ENCODE results near the gene MAP3K1. TPM values are rescaled to one million over a fixed set of nuclear protein-coding genes. Genes with fewer than 3 reads are reported as not detected.

MAP3K1 gene
- total RNA-seq, 1 donor from 2014 or later, result 21.9 TPM

DNA sequence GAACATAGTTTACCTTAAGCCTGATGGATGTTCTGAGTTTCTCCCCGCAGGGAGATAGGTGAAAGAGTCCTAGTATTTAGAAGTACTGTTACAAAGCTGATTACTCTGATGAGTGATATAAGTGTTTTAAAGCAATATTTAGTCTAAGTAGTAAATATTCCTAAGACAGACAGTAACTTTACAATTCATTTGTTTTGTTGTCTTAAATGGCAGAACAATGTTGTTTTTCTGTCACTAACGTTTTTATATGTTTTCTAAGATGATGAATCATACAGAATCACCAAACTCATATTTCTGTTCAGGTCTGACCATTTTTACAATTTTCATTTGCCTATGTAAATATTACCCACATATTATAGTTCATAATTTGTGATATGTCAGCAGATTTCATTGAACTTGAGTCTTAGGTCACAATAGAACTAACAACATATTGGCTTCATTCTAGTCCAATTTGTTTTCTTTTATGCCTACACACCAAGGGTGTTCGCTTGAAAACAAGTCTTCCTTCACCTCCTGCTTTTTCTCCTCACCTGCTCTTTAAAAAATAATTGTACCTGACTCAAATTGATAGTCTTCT, 30.6 kb downstream of the MAP3K1 start:
- DNase-seq (ENCODE audit: low spot score), result no peak

DNA sequence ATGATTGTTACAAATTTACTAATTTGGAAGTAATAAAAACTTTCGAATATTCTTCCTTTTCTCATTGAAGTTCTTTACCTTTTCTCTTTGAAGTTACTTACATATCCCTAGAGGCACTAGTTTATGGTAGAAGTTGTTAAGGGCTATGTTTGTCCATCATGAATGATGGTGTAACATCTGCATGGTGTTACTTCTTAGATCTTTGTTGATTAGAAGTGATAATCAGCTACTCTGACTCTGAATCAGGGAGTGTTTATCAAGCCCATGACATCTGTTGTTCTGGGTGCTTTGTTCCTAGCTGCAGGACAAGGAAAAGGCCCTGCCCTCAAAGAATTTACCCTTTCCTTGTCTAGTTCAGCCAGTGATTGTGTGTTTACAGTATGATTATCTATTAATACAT, 32.9 kb downstream of the MAP3K1 start:
- no peak for DNase-seq (ENCODE audit: low spot score)

DNA sequence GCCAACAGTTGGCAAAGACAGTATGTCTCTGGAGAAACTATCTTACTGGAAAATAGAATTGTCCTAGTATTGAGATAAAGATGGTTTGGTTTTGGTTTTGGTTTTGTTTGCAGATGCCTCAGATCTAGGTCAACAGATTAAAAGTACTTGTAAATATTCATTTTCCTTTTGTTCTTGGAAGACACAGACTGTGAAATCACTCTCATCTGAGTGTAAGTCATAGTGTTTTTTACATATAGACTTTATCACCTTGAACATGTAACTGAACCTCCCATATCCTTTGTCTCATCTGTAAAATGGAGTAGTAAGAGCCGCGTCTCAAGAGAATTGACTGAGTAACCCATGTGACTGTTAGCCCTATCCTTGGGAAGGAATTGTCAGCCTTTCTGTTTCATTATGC, 34.3 kb downstream of the MAP3K1 start:
- DNase-seq (ENCODE audit: low spot score), result no peak

DNA sequence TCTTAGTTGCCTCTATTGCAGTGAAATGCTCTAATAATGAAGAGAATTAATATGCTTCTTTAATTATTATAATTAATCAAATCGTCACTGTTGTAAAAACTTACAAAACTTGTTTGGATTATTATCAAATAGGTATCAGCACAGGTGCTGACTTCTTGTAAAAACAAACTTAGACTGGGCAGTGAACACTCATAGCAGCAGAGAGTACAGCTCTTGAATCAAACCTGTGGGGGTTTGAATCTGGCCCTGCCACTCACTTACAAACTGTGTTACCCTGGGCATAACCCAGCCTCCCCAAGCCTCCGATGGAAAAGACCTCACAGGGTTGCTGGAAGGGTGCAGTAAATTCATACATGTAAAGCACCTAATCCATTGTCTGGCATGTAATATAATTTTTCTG, 35.1 kb downstream of the MAP3K1 start:
- no peak for DNase-seq (ENCODE audit: low spot score)

DNA sequence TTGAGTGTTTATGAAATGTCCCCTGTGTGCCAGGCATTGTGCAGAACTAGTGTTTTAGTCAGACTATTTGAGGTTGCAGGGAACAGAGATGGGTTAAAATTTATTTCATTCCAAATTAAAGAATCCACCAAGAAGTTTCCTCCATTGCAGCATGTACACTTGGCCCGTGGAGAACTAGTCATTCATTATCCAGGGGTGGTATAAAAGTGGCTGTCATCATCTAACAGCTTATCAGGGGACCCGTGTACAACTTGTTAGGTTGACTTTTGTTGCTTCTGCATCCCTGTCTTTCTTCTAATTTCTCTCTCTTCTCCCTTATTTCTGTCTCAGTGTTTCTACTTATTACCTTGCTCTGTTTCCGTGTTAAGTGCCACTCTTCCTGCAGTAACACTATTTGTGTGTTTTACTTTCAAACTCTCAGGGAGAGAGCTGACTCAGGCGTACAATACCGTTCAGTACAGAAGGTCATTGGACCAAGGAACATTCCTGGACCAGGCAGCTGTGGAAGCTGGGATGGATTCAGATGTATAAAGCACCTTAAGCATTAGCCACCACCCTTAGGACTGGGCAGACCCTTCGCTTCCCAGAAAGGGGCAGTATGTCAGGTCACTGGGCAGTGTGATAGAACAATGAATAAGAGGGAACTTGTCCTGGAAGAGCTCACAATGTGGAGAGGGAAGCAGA, 36.1 kb downstream of the MAP3K1 start:
- no peak for DNase-seq (ENCODE audit: low spot score)

DNA sequence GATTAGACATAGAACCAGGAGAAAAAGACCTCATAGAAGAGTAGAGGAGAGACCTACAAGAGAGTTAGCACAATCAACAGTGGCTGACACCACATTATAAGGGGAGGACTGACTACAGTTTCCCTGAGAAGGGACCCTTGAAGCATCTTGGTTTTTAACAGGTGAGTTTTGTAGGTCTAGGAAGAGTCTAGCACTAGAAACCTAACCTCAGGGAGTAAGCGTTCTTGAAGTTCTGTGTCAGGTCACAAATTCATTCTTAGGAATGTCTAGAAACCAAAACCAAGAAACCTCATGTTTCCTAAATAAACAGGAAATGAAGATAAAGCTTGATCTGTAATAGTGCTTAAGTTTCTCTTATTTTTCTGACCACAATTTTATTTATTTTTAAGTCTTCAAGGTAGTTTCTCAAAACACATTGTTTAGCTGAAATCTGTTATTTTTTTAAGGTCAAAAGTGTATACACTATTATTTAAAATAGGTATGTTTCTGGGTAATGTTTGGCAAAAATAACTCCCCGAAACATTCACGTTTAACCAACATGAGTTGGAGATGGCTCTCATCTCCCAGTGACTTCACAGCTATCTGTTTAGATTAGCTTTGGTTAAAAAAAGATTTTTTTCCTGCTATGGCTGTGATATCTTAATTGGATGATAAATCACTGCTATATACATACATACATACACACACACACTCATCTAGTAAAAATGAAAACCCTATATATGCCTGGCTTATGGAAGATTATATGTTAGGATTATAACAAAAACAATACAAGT, 37.1 kb downstream of the MAP3K1 start:
- DNase-seq (ENCODE audit: low spot score), result no peak

DNA sequence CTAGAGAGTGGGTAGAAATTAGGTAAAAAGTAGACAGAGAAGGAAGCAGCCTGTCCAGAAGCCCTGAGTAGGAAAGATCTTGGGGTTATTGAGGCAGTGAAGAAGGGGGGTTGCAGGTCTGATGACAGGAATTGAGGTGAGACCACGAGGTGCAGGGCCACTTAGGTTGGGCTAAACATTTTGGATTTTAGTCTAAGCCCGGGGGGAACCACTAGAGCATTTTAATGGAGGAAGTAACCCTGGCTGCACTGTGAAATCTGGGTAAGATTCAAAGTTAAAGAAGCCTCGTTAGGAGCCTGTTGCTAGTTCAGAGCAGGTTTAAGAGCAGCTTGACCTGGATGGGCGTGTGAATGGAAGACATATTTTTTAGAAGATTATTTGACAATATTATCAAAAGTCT, 38.3 kb downstream of the MAP3K1 start:
- DNase-seq (ENCODE audit: low spot score), result no peak

DNA sequence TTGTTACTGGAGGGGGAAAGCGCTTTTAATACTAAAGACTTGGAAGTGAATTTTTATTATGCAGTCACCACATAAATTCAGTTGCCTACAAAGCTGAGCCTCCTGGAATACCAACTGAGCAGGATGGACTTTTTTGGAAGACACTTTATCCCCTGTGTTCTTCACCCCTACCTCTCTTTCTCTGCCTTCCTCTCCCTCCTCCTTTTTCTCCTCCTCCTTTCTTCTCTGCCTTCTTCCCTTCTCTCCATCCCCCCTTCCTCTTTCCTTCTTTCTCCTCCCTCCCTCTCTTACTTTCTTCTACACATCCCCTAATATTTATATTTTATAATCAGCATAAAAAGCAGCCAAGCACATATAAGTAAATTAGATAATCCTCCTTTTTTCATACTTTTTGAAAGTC, 39.6 kb downstream of the MAP3K1 start:
- no peak for DNase-seq (ENCODE audit: low spot score)

DNA sequence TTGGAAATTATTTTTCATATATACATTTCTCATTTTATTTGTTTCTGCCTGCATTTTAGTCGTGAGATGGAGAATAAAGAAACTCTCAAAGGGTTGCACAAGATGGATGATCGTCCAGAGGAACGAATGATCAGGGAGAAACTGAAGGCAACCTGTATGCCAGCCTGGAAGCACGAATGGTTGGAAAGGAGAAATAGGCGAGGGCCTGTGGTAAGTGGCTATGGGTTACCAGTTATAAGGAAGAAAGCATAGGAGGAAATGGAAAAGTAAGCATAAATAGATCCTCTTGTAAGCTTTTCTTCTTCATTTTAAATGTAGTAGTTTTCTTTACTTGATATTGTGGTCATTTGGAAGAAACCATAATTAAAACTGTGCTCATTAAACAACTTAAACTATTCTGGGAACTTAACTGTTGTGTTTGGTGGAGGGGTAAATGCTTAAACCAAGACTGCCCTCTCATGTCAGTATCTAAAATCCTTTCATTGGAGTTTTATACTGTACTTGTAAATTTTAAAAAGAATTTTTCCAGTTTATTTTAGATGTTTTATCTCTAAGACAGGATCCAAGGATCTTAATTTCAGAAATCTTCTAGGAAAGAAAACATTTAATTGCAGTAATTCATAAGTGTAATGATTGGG, 41.3 kb downstream of the MAP3K1 start:
- DNase-seq (ENCODE audit: low spot score), result no peak

DNA sequence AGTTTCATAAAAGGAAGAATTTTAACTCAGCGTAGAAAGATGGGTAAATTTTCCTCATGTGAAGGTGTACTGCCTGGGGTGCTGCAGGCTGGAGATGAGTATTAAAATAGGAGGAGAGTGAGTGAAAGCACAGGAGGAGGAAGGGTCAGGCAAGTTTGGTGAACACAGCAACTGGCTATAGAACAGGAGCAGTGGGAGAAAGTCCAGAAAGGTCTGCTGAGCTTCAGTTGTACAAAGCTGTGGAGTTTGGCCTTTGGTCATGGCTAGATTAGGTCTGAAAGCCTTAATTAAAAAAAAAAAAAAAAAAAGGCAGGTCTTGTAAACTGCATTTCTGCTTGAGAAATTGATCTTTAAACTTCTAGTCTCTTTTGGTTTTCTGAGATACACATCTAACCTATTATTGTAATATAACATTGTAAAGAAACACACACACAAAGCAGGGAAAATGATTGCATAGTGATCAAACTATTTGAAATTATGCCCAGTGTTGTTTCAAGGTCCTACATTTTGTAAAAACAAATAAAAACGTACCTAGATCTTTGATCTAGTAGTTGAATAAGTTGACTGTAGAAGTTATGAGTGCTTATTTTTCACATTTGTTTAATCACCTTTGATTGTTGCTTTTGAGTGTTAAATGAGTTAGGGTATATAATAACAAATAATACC, 43.6 kb downstream of the MAP3K1 start:
- DNase-seq (ENCODE audit: low spot score), result no peak

DNA sequence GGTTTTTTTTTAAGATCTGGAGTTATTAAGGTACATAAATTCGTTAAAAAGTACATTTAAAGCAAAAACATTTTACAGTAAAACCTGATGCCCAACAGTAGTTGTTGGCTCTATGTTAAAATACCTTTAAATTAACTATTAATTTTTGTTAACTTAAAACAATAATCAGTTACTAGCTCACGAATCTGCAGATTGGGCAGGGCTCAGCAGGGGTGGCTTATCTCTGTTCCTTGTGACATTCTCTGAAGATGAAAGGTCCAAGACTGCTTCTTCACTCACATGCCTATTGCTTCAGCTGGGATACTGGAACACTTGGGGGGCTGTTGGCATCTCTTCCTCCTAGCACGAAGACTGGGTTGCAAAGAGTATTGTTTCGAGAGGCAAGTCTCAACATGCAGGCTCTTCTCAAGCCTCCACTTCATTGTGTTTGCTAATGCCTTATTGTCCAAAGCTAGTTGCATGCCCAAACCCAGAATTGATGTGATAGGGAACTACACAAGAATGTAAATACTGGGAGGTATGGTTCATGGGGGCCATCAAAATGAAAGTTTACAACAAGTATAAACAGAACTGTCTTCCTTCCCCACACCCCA, 46.6 kb downstream of the MAP3K1 start:
- no peak for DNase-seq (ENCODE audit: low spot score)

DNA sequence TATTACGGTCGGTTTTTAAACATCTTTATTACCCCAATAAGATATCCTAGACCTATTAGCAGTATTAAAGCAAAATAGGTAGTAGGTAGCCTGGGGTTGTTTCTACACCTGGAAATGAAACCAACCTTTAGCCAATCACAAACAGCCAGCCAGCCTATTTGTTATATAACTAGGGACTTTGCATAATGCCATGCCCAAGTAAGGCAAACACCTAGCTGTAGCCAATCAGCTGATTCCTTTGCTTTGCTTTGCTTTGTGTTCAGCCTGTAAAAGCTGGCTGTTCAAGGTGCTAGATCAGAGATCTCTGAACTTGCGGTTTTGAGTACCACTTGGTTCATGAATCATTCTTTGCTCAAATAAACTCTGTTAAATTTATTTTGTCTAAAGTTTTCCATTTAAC, 47.6 kb downstream of the MAP3K1 start:
- DNase-seq (ENCODE audit: low spot score), result no peak

DNA sequence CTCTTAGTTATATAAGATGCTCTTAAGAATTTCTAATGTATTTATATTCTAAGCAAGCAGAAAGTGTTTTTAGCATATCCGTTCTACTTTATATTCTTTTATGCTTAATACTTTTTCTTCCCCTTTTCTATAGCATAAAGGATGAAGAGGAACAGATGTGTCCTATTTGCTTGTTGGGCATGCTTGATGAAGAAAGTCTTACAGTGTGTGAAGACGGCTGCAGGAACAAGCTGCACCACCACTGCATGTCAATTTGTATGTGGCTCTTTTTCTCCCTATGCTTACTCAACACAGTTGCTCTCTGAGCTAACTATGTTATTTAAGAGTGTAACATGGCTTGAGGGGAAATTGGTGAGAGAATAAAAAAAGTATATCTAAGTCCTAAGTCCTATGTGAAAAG, 56.4 kb downstream of the MAP3K1 start:
- no peak for DNase-seq (ENCODE audit: low spot score)

DNA sequence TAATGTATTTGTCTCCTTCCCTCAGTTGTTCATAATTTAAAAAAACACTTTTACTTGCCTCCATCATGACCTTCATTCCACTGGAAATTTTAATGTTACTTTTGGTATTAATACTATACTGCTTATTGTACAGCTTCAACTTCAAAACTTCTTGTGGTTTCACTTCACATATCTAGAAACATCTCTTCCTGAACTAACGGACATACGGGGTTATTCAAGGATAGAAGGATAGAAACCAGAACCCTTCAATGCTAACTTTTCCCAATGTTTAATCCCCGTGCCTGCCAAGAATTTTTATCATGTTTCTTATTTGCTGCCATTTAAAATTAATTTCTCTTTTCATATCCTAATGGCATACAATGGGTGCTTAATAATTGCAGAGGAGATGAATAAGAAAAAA, 57.7 kb downstream of the MAP3K1 start:
- DNase-seq (ENCODE audit: low spot score), result no peak

DNA sequence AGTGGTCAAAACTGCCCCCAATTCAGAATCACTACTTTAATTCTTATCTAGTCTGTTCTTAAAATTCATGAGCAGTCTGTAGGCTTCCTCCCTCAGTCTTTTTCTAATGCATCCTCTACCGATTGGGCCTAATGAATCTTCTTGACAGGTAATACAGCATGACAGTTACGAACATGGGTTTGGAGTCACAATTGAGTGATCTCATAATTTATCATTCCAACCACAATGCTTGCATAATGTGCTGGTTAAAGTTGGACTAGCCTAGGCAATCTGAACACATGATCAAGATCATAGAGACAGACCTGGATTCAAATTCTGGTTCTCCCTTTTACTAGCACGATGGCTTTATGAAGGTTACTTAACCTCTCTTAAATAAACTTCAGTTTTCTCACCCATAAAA, 61.0 kb downstream of the MAP3K1 start:
- no peak for DNase-seq (ENCODE audit: low spot score)

DNA sequence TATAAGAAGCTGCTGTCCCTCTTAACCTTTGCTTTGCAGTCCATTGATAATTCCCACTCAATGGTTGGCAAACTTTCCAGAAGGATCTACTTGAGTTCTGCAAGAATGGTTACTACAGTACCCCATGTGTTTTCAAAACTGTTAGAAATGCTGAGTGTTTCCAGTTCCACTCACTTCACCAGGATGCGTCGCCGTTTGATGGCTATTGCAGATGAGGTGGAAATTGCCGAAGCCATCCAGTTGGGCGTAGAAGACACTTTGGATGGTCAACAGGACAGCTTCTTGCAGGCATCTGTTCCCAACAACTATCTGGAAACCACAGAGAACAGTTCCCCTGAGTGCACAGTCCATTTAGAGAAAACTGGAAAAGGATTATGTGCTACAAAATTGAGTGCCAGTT, 66.2 kb downstream of the MAP3K1 start:
- no peak for DNase-seq (ENCODE audit: low spot score)

DNA sequence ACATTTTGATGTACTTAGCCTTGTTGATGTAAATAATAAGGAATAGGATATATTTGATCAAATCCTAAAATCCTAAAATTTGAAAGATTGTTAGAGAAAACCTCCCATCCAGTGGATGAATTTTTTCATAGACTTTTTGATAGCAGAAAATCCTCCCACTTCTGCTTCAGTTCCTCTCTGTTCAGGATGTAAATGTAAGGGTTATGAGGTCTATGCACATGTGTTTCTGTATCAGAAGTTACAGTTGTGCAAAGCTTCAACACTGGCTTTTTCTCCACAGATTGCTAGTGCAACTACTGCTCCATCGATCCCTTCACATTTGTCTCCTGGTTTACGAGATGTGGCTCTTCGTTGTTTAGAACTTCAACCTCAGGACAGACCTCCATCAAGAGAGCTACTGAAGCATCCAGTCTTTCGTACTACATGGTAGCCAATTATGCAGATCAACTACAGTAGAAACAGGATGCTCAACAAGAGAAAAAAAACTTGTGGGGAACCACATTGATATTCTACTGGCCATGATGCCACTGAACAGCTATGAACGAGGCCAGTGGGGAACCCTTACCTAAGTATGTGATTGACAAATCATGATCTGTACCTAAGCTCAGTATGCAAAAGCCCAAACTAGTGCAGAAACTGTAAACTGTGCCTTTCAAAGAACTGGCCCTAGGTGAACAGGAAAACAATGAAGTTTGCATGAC, 78.1 kb downstream of the MAP3K1 start:
- DNase-seq (ENCODE audit: low spot score), result no peak

DNA sequence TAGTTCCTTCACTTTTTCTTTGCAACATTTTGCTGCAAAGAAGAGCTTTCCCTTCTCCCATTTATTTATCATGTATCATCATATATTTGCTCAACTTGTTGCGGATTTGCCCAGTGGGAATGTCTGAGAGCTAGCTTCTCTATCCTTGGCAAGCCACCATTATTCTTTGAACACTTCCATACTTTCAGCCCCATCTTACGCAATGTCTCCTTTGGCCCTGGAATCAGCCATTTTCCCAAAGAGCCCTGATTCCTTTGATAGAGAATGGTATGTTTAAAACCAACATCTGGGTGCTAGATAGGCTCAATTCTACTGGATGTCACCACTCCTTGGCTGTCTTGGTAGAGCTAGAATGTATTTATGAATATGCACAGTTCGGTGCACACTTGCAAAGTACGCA, 81.4 kb downstream of the MAP3K1 start:
- no peak for DNase-seq (ENCODE audit: low spot score)

DNA sequence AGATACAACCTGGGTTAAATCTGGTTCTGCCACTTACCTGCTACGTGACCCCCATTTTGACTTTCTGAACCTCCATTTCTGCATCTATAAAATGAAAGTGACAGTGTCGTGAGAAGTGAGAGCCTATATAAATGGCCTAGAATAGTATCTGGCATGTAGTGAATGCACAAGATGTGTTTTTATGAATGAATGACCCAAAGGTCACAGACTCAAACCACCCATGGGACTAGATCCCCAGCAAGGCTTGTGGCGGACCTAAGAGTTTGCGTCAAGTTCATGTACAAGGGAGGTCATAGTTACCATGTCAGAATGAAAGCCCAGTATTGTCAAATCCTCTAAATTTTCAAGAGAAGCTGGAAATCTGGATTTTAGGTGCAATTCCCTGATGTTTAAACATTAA, 82.9 kb downstream of the MAP3K1 start:
- no peak for DNase-seq (ENCODE audit: low spot score)

DNA sequence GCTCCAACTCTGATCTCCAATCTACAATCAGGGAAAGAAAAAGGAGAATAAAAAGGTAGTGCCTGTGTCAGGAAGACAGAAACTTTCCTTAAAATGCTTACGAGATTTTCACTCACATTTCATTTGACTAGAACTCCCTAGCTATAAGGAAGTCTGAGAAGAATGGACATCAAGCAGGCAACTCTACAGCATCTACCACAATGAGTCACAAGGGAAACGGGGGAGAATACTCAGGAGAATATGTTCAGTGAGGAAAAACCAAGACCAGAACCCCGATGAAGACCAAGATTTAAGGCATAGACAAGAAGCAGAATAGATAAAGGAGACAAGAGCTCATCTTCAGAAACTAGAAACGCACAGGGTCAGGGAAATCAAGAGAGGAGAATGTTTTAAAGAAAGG, 85.0 kb downstream of the MAP3K1 start:
- no peak for DNase-seq (ENCODE audit: low spot score)

Data from umbilical cord (tissue), 2 donors.